CD4-positive, alpha-beta T cell treated with Interleukin-17A for 1 hour (primary cell): ENCODE data around the gene ACOT7.
"Not testable (repeated sequence)": the region's sequence is repeated elsewhere in the genome, so short reads cannot be mapped to it uniquely, and the experiment has no call there.

Source experiments
- DNase-seq: peaks from one replicate; pipeline ENCODE4 v3.0.0-alpha.2; 2020

ACOT7 gene

DNA sequence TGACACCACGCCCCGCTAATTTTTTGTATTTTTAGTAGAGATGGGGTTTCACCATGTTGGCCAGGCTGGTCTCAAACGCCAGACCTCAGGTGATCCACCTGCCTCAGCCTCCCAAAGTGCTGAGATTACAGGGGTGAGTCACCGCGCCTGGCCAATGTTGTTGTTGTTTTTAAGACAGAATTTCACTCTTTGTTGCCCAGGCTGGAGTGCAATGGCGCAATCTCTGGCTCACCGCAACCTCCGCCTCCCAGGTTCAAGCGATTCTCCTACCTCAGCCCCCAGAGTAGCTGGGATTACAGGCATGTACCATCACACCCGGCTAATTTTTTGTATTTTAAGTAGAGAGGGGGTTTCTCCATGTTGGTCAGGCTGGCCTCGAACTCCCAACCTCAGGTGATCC lies 173.9 kb downstream of the ACOT7 start:
- DNase-seq = not testable (repeated sequence)

DNA sequence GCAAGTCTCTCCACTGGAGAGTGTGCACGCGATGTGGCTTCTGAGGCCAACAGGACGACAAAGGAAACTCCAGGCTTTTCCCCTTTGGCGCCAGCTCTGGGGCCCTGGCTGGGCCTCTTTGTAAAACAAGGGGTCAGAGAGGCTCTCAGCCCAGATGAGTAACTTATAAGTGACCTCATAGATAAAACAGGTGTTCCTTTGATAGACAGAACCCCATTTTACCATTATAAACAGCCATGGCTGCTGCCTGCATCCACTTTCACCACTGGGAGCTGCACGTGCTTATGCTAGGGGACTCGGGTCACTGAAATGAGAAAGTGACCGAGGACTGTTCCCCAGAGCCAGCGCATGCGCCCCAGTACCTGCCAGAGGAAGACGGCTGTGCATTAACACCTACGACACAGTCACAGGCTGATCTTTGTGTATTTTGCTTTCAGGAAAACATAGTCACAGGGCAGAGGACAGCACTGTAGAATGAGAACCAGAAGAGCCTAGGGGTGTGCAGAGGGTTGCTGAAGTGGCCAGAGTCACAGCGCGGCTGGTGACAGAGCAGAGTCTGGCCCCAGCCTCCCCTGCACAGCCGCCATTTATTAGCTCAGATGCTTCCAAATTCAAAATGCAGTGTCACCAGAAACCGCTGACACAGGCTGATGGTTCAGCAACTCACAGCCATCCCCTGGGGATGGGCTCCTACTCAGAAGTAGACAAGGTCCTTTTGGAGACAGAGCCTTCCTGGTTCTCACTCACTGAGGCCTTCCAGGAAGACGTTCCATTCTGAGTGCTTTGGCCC lies 175.0 kb downstream of the ACOT7 start:
- DNase-seq = no peak
